GM12864 (cell line): ENCODE data around the gene COPG1.

ENCODE experiments used
- DNase-seq: peaks from one replicate; pipeline ENCODE4 v3.0.0-alpha.2; 2011; ENCODE audit warnings: low read depth
- H3K4me3 ChIP-seq: 2 replicates; pipeline ENCODE4 v1.5.1; 2011; ENCODE audit warnings: mild to moderate bottlenecking, low read depth, low read length, control low read depth
- TF ChIP-seq, protein P1 (sequence below): IDR thresholded peaks from 2 replicates; pipeline ENCODE4 v1.5.1; 2011; ENCODE audit warnings: low read depth, mild to moderate bottlenecking, moderate library complexity, low read length, control low read depth, inconsistent platforms; ENCODE audit errors: missing control alignments

Gene COPG1

DNA sequence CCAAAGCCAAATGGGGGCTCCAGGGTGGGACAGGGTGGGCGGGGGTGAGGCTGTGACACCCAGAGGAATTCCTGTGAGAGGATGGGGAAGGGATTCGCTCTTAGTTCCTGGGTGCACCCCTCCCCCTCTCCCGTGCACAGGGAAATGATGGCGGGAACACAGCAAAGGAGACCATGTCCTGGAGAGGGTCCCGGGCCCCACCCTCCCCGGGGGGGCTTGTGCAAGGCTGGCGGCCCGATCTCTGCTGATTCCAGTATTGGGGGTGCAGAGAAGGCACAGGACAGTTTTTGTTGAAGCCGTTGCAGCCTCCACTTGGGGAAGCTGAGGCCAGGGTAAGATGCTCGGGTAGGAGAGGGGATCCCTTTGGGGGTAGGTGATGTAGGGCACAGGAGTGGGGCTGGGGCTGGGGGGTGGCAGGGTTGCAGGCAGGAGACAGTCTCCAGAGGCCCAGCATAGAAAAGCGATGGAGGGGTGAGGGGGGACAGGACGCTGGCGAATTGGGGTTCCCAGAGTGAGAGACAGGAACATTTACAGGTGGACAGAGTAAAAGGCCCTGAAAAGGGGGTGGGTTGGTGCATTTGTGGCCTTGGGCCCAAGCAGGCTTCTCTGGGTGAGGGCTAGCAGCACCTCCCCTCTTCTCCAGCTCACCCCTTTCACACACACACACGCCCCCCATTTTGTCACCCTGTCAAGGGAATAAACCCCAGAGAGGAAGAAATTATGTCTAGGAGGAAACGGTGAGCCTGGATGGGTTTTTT is 67.8 kb downstream of the COPG1 start:
- DNase-seq: no peak
- TF ChIP-seq, protein P1, sequence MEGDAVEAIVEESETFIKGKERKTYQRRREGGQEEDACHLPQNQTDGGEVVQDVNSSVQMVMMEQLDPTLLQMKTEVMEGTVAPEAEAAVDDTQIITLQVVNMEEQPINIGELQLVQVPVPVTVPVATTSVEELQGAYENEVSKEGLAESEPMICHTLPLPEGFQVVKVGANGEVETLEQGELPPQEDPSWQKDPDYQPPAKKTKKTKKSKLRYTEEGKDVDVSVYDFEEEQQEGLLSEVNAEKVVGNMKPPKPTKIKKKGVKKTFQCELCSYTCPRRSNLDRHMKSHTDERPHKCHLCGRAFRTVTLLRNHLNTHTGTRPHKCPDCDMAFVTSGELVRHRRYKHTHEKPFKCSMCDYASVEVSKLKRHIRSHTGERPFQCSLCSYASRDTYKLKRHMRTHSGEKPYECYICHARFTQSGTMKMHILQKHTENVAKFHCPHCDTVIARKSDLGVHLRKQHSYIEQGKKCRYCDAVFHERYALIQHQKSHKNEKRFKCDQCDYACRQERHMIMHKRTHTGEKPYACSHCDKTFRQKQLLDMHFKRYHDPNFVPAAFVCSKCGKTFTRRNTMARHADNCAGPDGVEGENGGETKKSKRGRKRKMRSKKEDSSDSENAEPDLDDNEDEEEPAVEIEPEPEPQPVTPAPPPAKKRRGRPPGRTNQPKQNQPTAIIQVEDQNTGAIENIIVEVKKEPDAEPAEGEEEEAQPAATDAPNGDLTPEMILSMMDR: no peak
- no peak overlapping the region; the same call in 1 of the 2 replicates for H3K4me3 ChIP-seq

DNA sequence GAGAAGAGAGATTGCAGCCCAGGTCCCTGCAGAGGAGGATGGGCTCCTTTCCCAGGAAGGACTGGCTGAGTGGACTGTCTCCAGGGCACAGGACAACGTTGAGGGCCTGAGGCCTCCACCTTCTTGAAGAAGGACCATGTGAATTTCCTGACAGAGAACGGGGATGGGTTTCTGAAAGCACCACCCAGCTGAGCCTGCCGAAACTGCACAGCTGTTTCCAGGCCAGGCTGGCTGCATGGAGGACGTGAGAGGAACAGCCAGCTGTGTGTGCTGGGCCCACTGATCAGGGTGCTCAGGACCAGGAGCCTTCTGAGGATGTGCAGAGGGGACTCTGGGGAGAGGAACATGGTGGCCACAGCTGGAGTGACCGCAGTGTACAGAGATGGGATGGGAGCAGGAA is 68.4 kb downstream of the COPG1 start:
- DNase-seq: no peak
- TF ChIP-seq, protein P1: no peak
- no peak overlapping the region for H3K4me3 ChIP-seq

- DNase-seq: no peak
- TF ChIP-seq, protein P1: no peak
- H3K4me3 ChIP-seq: no peak overlapping the region
Observed at GRCh38 chr3:129318921-129319320, 69.5 kb downstream of the COPG1 start.

- TF ChIP-seq, protein P1: no peak
- DNase-seq: no peak
- no peak overlapping the region for H3K4me3 ChIP-seq
Observed at GRCh38 chr3:129320261-129320660, 70.9 kb downstream of the COPG1 start.

GRCh38 chr3:129320825-129321487 is 71.5 kb downstream of the COPG1 start:
- no peak for DNase-seq
- no peak overlapping the region for H3K4me3 ChIP-seq
- TF ChIP-seq, protein P1: no peak

GRCh38 chr3:129321887-129322286 is 72.5 kb downstream of the COPG1 start:
- no peak for DNase-seq
- no peak overlapping the region for H3K4me3 ChIP-seq
- TF ChIP-seq, protein P1: no peak
